ENCODE results near the gene TBATA.

Gene TBATA

GRCh38 chr10:70757856-70758255 is 27.3 kb downstream of the TBATA start:
- TF ChIP-seq, protein P1, sequence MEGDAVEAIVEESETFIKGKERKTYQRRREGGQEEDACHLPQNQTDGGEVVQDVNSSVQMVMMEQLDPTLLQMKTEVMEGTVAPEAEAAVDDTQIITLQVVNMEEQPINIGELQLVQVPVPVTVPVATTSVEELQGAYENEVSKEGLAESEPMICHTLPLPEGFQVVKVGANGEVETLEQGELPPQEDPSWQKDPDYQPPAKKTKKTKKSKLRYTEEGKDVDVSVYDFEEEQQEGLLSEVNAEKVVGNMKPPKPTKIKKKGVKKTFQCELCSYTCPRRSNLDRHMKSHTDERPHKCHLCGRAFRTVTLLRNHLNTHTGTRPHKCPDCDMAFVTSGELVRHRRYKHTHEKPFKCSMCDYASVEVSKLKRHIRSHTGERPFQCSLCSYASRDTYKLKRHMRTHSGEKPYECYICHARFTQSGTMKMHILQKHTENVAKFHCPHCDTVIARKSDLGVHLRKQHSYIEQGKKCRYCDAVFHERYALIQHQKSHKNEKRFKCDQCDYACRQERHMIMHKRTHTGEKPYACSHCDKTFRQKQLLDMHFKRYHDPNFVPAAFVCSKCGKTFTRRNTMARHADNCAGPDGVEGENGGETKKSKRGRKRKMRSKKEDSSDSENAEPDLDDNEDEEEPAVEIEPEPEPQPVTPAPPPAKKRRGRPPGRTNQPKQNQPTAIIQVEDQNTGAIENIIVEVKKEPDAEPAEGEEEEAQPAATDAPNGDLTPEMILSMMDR (conservative IDR thresholded peaks at IDR 0.05; ENCODE audit: control insufficient read depth, insufficient read depth, low read depth, low read length): no peak
- no peak overlapping the region for H3K4me3 ChIP-seq (ENCODE audit: control insufficient read depth, low read depth, low read length)
- DNase-seq (ENCODE audit: low read depth): no peak

GRCh38 chr10:70756700-70757360 is 28.3 kb downstream of the TBATA start:
- peak; percentile 58 for DNase-seq (ENCODE audit: low read depth)
- TF ChIP-seq, protein P1 (conservative IDR thresholded peaks at IDR 0.05; ENCODE audit: control insufficient read depth, insufficient read depth, low read depth, low read length): no peak
- no peak overlapping the region for H3K4me3 ChIP-seq (ENCODE audit: control insufficient read depth, low read depth, low read length)

GRCh38 chr10:70753841-70754621 is 31.1 kb downstream of the TBATA start:
- TF ChIP-seq, protein P1 (conservative IDR thresholded peaks at IDR 0.05; ENCODE audit: control insufficient read depth, insufficient read depth, low read depth, low read length): no peak
- no peak overlapping the region for H3K4me3 ChIP-seq (ENCODE audit: control insufficient read depth, low read depth, low read length)
- peak; percentile 4 for DNase-seq (ENCODE audit: low read depth)

- no peak for DNase-seq (ENCODE audit: low read depth)
- TF ChIP-seq, protein P1 (conservative IDR thresholded peaks at IDR 0.05; ENCODE audit: control insufficient read depth, insufficient read depth, low read depth, low read length): no peak
- no peak overlapping the region for H3K4me3 ChIP-seq (ENCODE audit: control insufficient read depth, low read depth, low read length)
These were observed 32.0 kb downstream of the TBATA start for GRCh38 chr10:70753026-70753663.

DNA sequence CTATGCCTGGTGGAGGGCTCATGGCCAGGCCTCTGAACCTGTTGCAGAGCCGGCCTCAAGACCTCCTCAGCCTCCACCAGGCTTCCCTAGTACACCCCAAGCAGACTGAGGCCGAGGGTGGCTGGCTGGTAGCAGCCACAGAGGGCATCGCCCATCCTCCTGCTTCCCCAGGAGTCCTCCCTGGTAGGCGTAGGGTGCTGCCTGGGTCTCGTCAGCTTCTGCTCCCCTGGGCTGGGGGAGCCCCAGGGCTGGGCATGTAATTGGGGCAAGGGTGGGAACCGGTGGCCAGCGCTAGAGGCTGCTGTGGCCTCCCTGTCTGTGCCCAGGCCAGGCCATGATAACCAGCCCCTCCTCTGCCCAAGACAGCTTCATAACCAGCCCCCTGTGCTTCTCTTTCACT is 32.6 kb downstream of the TBATA start:
- H3K4me3 ChIP-seq (ENCODE audit: control insufficient read depth, low read depth, low read length): no peak overlapping the region
- TF ChIP-seq, protein P1 (conservative IDR thresholded peaks at IDR 0.05; ENCODE audit: control insufficient read depth, insufficient read depth, low read depth, low read length): no peak
- DNase-seq (ENCODE audit: low read depth): no peak

DNA sequence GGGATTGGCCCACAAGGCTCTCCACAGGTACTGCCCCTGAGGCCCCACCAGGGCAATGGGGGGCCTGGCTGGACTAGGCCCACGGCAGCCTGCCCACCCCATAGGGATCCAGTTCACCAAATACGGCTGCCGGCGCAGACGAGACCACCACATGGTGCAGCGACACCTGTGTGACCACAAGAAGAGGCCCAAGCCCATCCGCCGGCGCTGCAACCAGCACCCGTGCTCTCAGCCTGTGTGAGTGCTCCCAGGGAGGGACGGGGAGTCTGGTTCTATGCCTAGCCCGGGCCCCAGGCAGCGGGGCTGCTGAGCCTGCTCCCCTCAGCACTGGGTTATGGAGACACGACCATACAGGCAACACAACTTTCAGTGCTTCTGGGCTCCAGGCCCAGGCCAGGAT is 33.2 kb downstream of the TBATA start:
- TF ChIP-seq, protein P1 (conservative IDR thresholded peaks at IDR 0.05; ENCODE audit: control insufficient read depth, insufficient read depth, low read depth, low read length): no peak
- no peak overlapping the region for H3K4me3 ChIP-seq (ENCODE audit: control insufficient read depth, low read depth, low read length)
- no peak for DNase-seq (ENCODE audit: low read depth)

Data from fibroblast of mammary gland (primary cell).